Keratinocyte (primary cell): ENCODE measurements around the gene DSCAM. TPM values are rescaled to one million over a fixed set of nuclear protein-coding genes. Genes with fewer than 3 reads are reported as not detected.
A peak's percentile ranks its signal among the peaks of the same experiment; 100 is the strongest.

Experiments
- DNase-seq: peaks from one replicate; pipeline ENCODE4 v3.0.0-alpha.2; 2011; ENCODE audit warnings: low read depth, missing footprints, low spot score
- FAIRE-seq: peaks from 2 replicates; lab custom pipeline; 2011; peaks lifted over from hg19 to GRCh38; lab: Jason Lieb, UNC
- H2AFZ ChIP-seq: 2 replicates; pipeline ENCODE4 v1.6.0; 2012; ENCODE audit warnings: low read length, control low read depth, inconsistent platforms; ENCODE audit not compliant: control insufficient read depth
- H3K27ac ChIP-seq: 2 replicates; pipeline ENCODE4 v1.5.1; 2011; ENCODE audit warnings: low read length; ENCODE audit not compliant: control insufficient read depth, insufficient read depth
- H3K27me3 ChIP-seq: 3 replicates; pipeline ENCODE4 v1.6.0; 2011; ENCODE audit warnings: low read length; ENCODE audit not compliant: control insufficient read depth, insufficient read depth; ENCODE audit errors: extremely low read depth
- H3K36me3 ChIP-seq, 2 experiments: 2 replicates in 1 of 2; 3 replicates in 1 of 2; pipeline ENCODE4 v1.5.1; 2011; ENCODE audit warnings: low read length in 2 of 2, mild to moderate bottlenecking in 1 of 2; ENCODE audit not compliant: control insufficient read depth in 2 of 2, insufficient read depth in 2 of 2; ENCODE audit errors: extremely low read depth in 1 of 2
- H3K4me1 ChIP-seq: 3 replicates; pipeline ENCODE4 v1.5.1; 2011; ENCODE audit warnings: low read length; ENCODE audit not compliant: control insufficient read depth, insufficient read depth; ENCODE audit errors: extremely low read depth
- H3K4me2 ChIP-seq: 3 replicates; pipeline ENCODE4 v1.6.0; 2011; ENCODE audit warnings: low read depth, low read length; ENCODE audit not compliant: control insufficient read depth, insufficient read depth; ENCODE audit errors: extremely low read depth
- H3K4me3 ChIP-seq, 3 experiments: fragments of 200-600 bp in 1 of 3; sonication (generic) in 1 of 3; 2 replicates in 2 of 3; 3 replicates in 1 of 3; pipeline ENCODE4 v1.5.1; 2011 to 2016; ENCODE audit warnings: low read length in 3 of 3, mild to moderate bottlenecking in 3 of 3, control low read depth in 2 of 3, inconsistent platforms in 1 of 3, low read depth in 1 of 3, mixed read lengths in 1 of 3, mixed run types in 1 of 3, moderate library complexity in 1 of 3; ENCODE audit not compliant: control insufficient read depth in 2 of 3, insufficient read depth in 2 of 3; ENCODE audit errors: extremely low read depth in 1 of 3
- H3K79me2 ChIP-seq: 2 replicates; pipeline ENCODE4 v1.6.0; 2012; ENCODE audit warnings: low read length; ENCODE audit not compliant: control insufficient read depth, insufficient read depth
- H3K9ac ChIP-seq: 3 replicates; pipeline ENCODE4 v1.6.0; 2011; ENCODE audit warnings: low read length; ENCODE audit not compliant: control insufficient read depth, insufficient read depth; ENCODE audit errors: extremely low read depth
- H3K9me1 ChIP-seq: 3 replicates; pipeline ENCODE4 v1.6.0; 2011; ENCODE audit warnings: low read length; ENCODE audit not compliant: control insufficient read depth, insufficient read depth; ENCODE audit errors: extremely low read depth
- H3K9me3 ChIP-seq: 2 replicates; pipeline ENCODE4 v1.5.1; 2012; ENCODE audit warnings: low read depth, low read length; ENCODE audit not compliant: control insufficient read depth
- H4K20me1 ChIP-seq: 3 replicates; pipeline ENCODE4 v1.6.0; 2011; ENCODE audit warnings: low read length; ENCODE audit not compliant: control insufficient read depth, insufficient read depth; ENCODE audit errors: extremely low read depth
- CTCF ChIP-seq, 3 experiments: IDR thresholded peaks in 1 of 3; conservative IDR thresholded peaks in 1 of 3; optimal IDR thresholded peaks in 1 of 3; 2 replicates in 2 of 3; 3 replicates in 1 of 3; pipeline versions ENCODE3 to v1.5.1; 2011; ENCODE audit warnings: low read length in 3 of 3, mild to moderate bottlenecking in 3 of 3, moderate library complexity in 2 of 3, control low read depth in 1 of 3, inconsistent platforms in 1 of 3; ENCODE audit not compliant: insufficient read depth in 2 of 3; ENCODE audit errors: extremely low read depth in 1 of 3
- EZH2 ChIP-seq: IDR thresholded peaks from one replicate; pipeline ENCODE4 v1.6.1; 2012; ENCODE audit warnings: inconsistent platforms, mild to moderate bottlenecking, low read length, moderate library complexity
- dilution Hi-C: fragments of 300-500 bp; cut with MboI; formaldehyde crosslinking; loops from one replicate; pipeline ENCODE4 v1.7.0; 2020; ENCODE audit warnings: low sequenced_read_pairs; ENCODE audit not compliant: extremely low pct_ligation_motif_present
- polyA plus RNA-seq, 5 experiments: library from polyadenylated mRNA; depleted of rRNA in 3 of 5; stranded (reverse) in 3 of 5; stranded (forward) in 1 of 5; unstranded in 1 of 5; fragments of >200 nt; gene quantifications; 1 replicate in 1 of 5; 2 replicates in 3 of 5; 3 replicates in 1 of 5; pipeline versions ENCODE4 v1.2.1 to v1.2.3, GENCODE V29; 2011 to 2012; ENCODE audit warnings: missing spikeins in 2 of 5, low read depth in 1 of 5, low replicate concordance in 1 of 5

Gene DSCAM
- polyA plus RNA-seq, 1 donor (not counting 4 experiments of a cell fraction or from before 2014, with no cell fraction given): 2.1 TPM

GRCh38 chr21:40852563-40852962 lies 5.6 kb upstream of the DSCAM start:
- TF ChIP-seq CTCF (optimal IDR thresholded peaks at IDR 0.05 in 1 of 3, IDR thresholded peaks at IDR 0.05 in 1 of 3, conservative IDR thresholded peaks at IDR 0.05 in 1 of 3; ENCODE audit: extremely low read depth in 1 of 3, insufficient read depth in 2 of 3, low read length in 3 of 3) (peak; percentile 25 to 40 (median 27)), EZH2 (no peak)
- FAIRE-seq (no peak), DNase-seq (no peak)
- Histone ChIP-seq H3K4me1 (peaks cover 2% of the 10 kb centered on the region), H3K36me3 (no peaks in the 10 kb centered on the region), H3K9me3 (no peaks in the 10 kb centered on the region), H4K20me1 (no peaks in the 10 kb centered on the region), H3K4me3 (no peak overlapping the region), H3K9ac (no peak overlapping the region), H2AFZ (no peak overlapping the region), H3K27me3 (no peaks in the 10 kb centered on the region), H3K27ac (no peak overlapping the region), H3K9me1 (no peaks in the 10 kb centered on the region), H3K4me2 (no peak overlapping the region), H3K79me2 (no peaks in the 10 kb centered on the region)
- dilution Hi-C loops: no loop called here

DNA sequence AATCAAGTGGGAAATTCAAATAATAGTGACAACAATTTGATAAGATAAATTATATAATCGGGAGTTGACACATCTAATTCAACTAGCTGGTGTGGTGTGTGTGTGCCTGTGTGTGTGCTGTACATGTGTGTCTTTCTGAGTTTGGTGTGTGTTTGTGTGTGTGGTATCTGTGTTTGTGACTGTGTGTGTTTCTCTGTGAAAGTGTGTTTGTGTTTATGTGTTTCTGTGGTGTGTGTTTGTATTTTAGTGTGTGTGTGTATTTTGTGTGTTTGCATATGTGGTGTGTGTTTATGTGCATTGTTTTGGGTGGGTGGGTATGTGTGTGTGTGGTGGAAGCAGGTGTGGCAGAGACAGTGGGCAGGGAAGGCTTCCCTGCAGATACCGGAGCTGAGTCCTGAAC lies 4.8 kb upstream of the DSCAM start:
- H3K9me1 ChIP-seq: no peaks in the 10 kb centered on the region
- H3K4me2 ChIP-seq: no peak overlapping the region
- peaks cover 6% of the 10 kb centered on the region for H3K4me1 ChIP-seq
- H3K79me2 ChIP-seq: no peaks in the 10 kb centered on the region
- H3K4me3 ChIP-seq: no peak overlapping the region
- no peak for TF ChIP-seq EZH2
- TF ChIP-seq CTCF (optimal IDR thresholded peaks at IDR 0.05 in 1 of 3, IDR thresholded peaks at IDR 0.05 in 1 of 3, conservative IDR thresholded peaks at IDR 0.05 in 1 of 3; ENCODE audit: extremely low read depth in 1 of 3, insufficient read depth in 2 of 3, low read length in 3 of 3): no peak
- DNase-seq (no peak), FAIRE-seq (no peak)
- H2AFZ ChIP-seq: no peak overlapping the region
- dilution Hi-C loops: no loop called here
- no peaks in the 10 kb centered on the region for H3K36me3 ChIP-seq
- H3K27ac ChIP-seq: no peak overlapping the region
- no peaks in the 10 kb centered on the region for H4K20me1 ChIP-seq
- no peak overlapping the region for H3K9ac ChIP-seq
- H3K9me3 ChIP-seq: no peaks in the 10 kb centered on the region
- H3K27me3 ChIP-seq: no peaks in the 10 kb centered on the region
